Left lung (tissue), 10 donors: ENCODE measurements around the gene SH3GL3. TPM values are rescaled to one million over a fixed set of nuclear protein-coding genes. Genes with fewer than 3 reads are reported as not detected.

Source experiments
- ATAC-seq: fragments of 200-7000 bp; cut with Tn5 transposase; one replicate; pipeline ENCODE4 v1.9.1; 2020; ENCODE audit warnings: moderate library complexity
- DNase-seq, 4 donors: peaks; one replicate each; pipeline ENCODE4 v3.0.0-alpha.2; 2013 to 2020
- H3K27ac ChIP-seq, 2 donors: fragments of 200-600 bp; sonication (generic) in 1 of 2; one replicate each; pipeline versions ENCODE4 v1.5.0 to v1.8.0; 2020 to 2021
- H3K27me3 ChIP-seq, 2 donors: fragments of 200-600 bp; sonication (generic) in 1 of 2; one replicate each; pipeline versions ENCODE4 v1.5.0 to v1.8.0; 2020 to 2021
- H3K36me3 ChIP-seq, 2 donors: fragments of 200-600 bp; sonication (generic) in 1 of 2; one replicate each; pipeline versions ENCODE4 v1.5.0 to v1.8.0; 2020 to 2021
- H3K4me1 ChIP-seq, 2 donors: fragments of 200-600 bp; one replicate each; pipeline ENCODE4 v1.8.0; 2021
- H3K4me3 ChIP-seq, 2 donors: fragments of 200-600 bp; sonication (generic) in 1 of 2; one replicate each; pipeline versions ENCODE4 v1.5.0 to v1.8.0; 2020 to 2021; ENCODE audit warnings: mild to moderate bottlenecking in 1 of 2
- H3K9me3 ChIP-seq, 2 donors: fragments of 200-600 bp; sonication (generic) in 1 of 2; one replicate each; pipeline versions ENCODE4 v1.5.0 to v1.8.0; 2020 to 2021
- CTCF ChIP-seq, 2 donors: fragments of 200-600 bp; sonication (generic) in 1 of 2; IDR thresholded peaks; one replicate each; pipeline versions ENCODE4 v1.5.0 to v1.8.0; 2021; ENCODE audit warnings: antibody characterized with exemption in 2 of 2
- intact Hi-C, 2 donors: fragments of 100-400 bp; cut with DNase I; formaldehyde crosslinking; loops; one replicate each; pipeline versions ENCODE4 v1.11.2 to v1.14.2; 2022
- polyA plus RNA-seq, 6 donors: library from polyadenylated mRNA; unstranded; fragments of 120-200 nt; gene quantifications; one replicate each; pipeline ENCODE4 v1.2.1, GENCODE V29; 2013; ENCODE audit not compliant: insufficient read length in 6 of 6
- total RNA-seq, 2 donors: library from RNA; stranded (reverse); fragmentation: NEBNext Ultra II Directional; extraction: Animal tissue kit (Norgen Biotek cat#: 25700); gene quantifications; one replicate each; pipeline ENCODE4 v1.2.1, GENCODE V29; 2021
- donor health status: DM: no; HTN: yes; CAD: no.
- donor health status: DM: no; HTN: no; CAD: no.

Gene SH3GL3
- total and polyA plus RNA-seq, 8 donors: 0.82 to 14.1 (median 11.5) TPM

- H3K27ac ChIP-seq: no peak overlapping the region
- H3K4me3 ChIP-seq: no peak overlapping the region
- H3K36me3 ChIP-seq: no peaks in the 10 kb centered on the region
- peaks cover 0 to 6% of the 10 kb centered on the region in 2 donors for H3K27me3 ChIP-seq
- ATAC-seq (no peak), DNase-seq (no peak)
- no peak for TF ChIP-seq CTCF (IDR thresholded peaks at IDR 0.05)
- peaks cover 0 to 2% of the 10 kb centered on the region in 2 donors for H3K9me3 ChIP-seq
- H3K4me1 ChIP-seq: no peaks in the 10 kb centered on the region
- intact Hi-C loops: no loop called here
Observed at GRCh38 chr15:83516935-83517334, 69.8 kb downstream of the SH3GL3 start.

- no peak for ATAC-seq
- DNase-seq: no peak
- Histone ChIP-seq H3K4me1 (no peaks in the 10 kb centered on the region), H3K27ac (no peak overlapping the region), H3K4me3 (no peak overlapping the region), H3K36me3 (no peaks in the 10 kb centered on the region), H3K9me3 (peaks cover 0 to 22% of the 10 kb centered on the region in 2 donors), H3K27me3 (no peaks in the 10 kb centered on the region)
- intact Hi-C loops: no loop called here
- TF ChIP-seq CTCF (IDR thresholded peaks at IDR 0.05): no peak
Observed at GRCh38 chr15:83526319-83526718, 79.2 kb downstream of the SH3GL3 start.

- ATAC-seq: no peak
- Histone ChIP-seq H3K36me3 (no peaks in the 10 kb centered on the region), H3K9me3 (peaks cover 0 to 11% of the 10 kb centered on the region in 2 donors), H3K27ac (no peak overlapping the region), H3K4me1 (no peaks in the 10 kb centered on the region), H3K27me3 (peaks cover 0 to 4% of the 10 kb centered on the region in 2 donors), H3K4me3 (no peak overlapping the region)
- intact Hi-C loops: no loop called here
- no peak for DNase-seq
- TF ChIP-seq CTCF (IDR thresholded peaks at IDR 0.05): no peak
Observed at GRCh38 chr15:83533410-83533962, 86.3 kb downstream of the SH3GL3 start.

GRCh38 chr15:83537606-83538005 lies 90.5 kb downstream of the SH3GL3 start:
- no peaks in the 10 kb centered on the region for H3K9me3 ChIP-seq
- no peak overlapping the region for H3K4me3 ChIP-seq
- no peak for ATAC-seq
- peaks cover 0 to 4% of the 10 kb centered on the region in 2 donors for H3K27me3 ChIP-seq
- DNase-seq: no peak
- no peaks in the 10 kb centered on the region for H3K4me1 ChIP-seq
- intact Hi-C loops: no loop called here
- H3K27ac ChIP-seq: no peak overlapping the region
- no peak for TF ChIP-seq CTCF (IDR thresholded peaks at IDR 0.05)
- no peaks in the 10 kb centered on the region for H3K36me3 ChIP-seq

GRCh38 chr15:83538682-83539081 lies 91.5 kb downstream of the SH3GL3 start:
- ATAC-seq (no peak), DNase-seq (no peak)
- Histone ChIP-seq H3K4me1 (no peaks in the 10 kb centered on the region), H3K27me3 (no peaks in the 10 kb centered on the region), H3K4me3 (no peak overlapping the region), H3K36me3 (no peaks in the 10 kb centered on the region), H3K27ac (no peak overlapping the region), H3K9me3 (no peaks in the 10 kb centered on the region)
- intact Hi-C loops: no loop called here
- no peak for TF ChIP-seq CTCF (IDR thresholded peaks at IDR 0.05)
